ENCODE results near the gene LILRA2. TPM values are rescaled to one million over a fixed set of nuclear protein-coding genes. Genes with fewer than 3 reads are reported as not detected.
"Not testable (repeated sequence)": the region's sequence is repeated elsewhere in the genome, so short reads cannot be mapped to it uniquely, and the experiment has no call there.

Gene LILRA2
- polyA plus RNA-seq, 5 donors, result 0.76 to 1.7 (median 0.96) TPM

DNA sequence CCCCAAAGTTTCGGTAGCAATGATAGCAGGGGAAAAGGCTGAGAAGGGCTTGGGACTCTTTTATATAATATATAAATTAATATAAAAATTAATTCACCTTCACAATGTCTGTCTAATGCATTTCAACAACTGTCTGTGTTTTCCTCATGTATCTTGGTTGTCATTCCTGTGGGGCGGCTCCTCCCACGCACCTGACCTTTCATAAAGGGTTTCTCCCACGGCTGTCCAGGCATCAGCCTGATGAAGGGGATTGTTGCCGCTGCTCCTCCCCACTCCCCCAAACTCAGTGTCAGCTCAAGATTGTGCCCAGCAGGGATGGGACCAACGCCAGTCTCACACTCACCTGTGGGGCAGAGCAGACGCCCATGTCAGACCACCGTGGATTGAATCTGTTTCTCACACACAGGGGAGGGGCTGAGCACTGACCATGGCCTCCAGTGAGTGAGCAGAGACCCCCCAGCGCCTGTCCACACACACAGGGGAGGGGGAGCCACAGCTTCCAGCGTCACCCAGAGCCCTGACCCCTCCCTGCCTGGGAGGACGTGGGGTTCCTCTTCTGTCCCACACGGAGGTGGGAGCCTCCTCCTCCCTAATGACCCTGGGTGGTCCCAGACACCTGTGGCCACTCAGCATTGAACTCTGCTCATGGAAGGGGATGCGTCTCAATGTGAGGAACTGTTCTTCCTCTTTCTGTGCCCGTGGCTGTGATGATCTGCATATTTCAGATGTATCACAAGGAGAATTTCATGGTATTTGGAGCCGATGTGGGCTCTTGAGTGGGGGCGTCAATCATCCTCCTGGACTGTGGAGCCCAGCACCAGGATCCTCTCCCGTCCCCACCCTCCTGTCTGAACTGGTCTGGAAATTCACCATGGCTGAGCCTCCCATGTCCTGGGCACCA lies 1.6 kb upstream of the LILRA2 start:
- not testable (repeated sequence) for DNase-seq

DNA sequence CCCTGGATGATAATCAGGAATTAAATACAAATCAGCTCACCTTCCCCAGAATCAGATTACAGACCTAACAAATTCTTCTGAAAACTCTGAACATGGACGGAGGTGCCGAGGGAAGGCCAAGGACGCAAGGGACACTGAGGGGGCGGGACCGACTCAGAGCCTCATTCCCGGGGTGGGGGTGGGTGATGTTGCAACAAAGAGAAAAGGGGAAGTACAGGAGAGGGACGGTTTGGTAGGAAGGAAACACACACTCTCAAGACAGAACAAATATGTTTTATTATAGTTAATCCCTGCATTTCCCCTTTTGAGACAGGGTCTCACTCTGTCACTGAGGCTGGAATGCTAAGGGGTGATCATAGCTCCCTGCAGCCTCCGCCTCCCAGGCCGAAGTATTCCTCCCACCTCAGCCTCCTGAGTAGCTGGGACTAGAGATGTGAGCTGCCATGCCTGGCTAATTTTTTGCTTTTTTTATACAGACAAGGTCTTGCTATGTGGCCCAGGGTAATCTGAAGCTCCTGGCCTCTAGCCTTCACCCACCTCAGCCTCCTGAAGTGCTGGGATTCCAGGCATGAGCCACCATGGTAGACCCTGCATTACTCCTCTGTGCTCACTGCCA lies 786 bp upstream of the LILRA2 start:
- no peak for DNase-seq

- no peak for DNase-seq
Measured at GRCh38 chr19:54574051-54574450, 461 bp downstream of the LILRA2 start.

GRCh38 chr19:54574527-54575056 lies 1.0 kb downstream of the LILRA2 start:
- DNase-seq, result no peak

DNA sequence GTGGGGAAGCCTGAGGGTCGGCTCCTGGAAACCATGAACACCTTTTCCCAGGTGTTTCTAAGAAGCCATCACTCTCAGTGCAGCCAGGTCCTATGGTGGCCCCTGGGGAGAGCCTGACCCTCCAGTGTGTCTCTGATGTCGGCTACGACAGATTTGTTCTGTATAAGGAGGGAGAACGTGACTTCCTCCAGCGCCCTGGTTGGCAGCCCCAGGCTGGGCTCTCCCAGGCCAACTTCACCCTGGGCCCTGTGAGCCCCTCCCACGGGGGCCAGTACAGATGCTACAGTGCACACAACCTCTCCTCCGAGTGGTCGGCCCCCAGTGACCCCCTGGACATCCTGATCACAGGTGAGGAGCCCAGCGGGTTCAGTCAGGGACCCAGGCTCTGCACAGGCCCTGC lies 1.6 kb downstream of the LILRA2 start:
- DNase-seq, result not testable (repeated sequence)

DNA sequence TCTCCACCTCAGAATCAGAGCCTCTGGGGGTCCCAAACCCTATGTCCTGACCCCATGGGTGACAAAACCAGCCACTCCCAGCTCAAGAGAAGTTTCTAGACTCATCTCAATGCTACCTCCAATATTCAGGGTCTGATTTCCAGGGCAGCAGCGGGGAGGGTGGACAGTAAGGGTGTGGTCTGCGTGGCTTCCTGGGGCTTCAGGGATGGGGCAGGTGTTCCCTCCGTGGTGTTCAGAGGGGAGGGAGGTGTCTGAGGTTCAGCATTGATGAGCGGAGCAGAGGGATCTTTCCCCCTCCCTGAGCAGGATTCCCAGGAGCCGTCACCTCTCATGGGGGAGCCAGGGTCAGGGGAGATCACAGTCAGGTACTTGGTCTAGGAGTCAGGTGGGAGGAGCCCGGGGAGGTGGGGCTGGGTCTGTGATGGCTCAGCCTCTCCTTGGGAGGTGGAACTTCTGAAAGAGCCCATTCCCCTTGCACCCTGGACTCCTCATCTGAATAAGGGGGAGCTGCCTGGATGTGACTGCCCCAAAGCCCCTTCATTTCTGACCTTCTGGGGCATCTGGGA lies 2.9 kb downstream of the LILRA2 start:
- no peak for DNase-seq

GRCh38 chr19:54577334-54577733 lies 3.7 kb downstream of the LILRA2 start:
- no peak for DNase-seq

GRCh38 chr19:54578268-54578667 lies 4.7 kb downstream of the LILRA2 start:
- DNase-seq, result not testable (repeated sequence)

DNA sequence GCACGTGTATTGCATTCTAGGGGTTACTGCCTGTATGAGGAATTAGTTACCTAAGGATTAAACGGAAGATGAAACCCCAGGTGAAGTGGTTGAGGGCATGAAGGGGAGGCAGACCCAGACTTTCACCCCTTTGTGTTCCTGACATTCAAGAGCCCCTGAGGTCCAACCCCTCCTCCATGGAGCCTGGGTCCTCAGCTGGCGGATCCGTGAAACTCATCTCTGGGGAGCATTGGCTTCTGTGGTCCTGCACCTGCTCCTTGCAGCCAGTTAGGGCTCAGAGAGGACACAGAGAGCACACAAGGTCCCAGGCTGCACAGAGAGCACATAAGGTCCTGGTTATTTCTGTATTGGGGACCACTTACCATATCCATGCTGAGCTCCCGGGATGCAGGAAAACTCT lies 12.8 kb downstream of the LILRA2 start:
- no peak for DNase-seq

DNA sequence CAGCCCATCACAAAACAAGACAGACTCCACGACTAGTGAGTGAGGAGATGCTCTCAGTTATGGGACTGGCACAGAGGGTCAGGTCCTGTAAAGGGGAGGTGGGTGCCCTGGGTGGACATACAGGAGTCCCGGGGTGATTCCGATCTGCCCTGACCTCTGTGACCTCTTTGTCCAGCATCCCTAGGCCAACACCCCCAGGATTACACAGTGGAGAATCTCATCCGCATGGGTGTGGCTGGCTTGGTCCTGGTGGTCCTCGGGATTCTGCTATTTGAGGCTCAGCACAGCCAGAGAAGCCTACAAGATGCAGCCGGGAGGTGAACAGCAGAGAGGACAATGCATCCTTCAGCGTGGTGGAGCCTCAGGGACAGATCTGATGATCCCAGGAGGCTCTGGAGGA lies 13.4 kb downstream of the LILRA2 start:
- DNase-seq, result no peak

DNA sequence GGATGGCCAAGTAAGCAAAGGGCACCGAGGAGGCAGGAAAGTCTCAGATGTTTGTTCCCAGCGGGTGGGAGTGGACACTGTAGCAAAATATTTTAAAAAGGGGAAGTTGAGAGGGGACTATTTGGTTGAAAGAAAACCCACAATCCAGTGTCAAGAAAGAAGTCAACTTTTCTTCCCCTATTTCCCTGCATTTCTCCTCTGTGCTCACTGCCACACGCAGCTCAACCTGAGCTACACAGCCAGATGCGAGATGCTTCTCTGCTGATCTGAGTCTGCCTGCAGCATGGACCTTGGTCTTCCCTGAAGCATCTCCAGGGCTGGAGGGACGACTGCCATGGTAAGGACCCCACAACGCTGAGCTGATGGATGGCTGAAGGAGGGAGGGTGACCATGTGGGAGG lies 19.9 kb downstream of the LILRA2 start, which contains the start of gene LILRA1:
Gene LILRA1, plus strand, starts transcription at position 188 of the 400 bp plus-strand sequence. CDS start 613 bp downstream, outside the sequence.
- not testable (repeated sequence) for DNase-seq

- not testable (repeated sequence) for DNase-seq
Measured at GRCh38 chr19:54593931-54594626, 20.5 kb downstream of the LILRA2 start.

GRCh38 chr19:54594737-54595136 lies 21.1 kb downstream of the LILRA2 start:
- no peak for DNase-seq

DNA sequence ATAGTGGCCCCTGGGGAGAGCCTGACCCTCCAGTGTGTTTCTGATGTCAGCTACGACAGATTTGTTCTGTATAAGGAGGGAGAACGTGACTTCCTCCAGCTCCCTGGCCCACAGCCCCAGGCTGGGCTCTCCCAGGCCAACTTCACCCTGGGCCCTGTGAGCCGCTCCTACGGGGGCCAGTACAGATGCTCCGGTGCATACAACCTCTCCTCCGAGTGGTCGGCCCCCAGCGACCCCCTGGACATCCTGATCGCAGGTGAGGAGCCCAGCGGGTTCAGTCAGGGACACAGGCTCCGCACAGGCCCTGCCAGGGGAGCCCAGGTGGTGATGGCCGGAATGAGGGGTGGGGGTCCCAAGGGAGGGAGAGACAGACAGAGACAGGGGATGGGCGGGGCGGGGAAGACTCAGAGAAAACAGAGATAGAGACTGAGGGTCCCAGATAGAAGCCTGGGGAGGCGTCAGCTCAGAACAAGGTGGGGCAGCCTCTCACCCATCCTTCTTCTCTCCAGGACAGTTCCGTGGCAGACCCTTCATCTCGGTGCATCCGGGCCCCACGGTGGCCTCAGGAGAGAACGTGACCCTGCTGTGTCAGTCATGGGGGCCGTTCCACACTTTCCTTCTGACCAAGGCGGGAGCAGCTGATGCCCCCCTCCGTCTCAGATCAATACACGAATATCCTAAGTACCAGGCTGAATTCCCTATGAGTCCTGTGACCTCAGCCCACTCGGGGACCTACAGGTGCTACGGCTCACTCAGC lies 22.3 kb downstream of the LILRA2 start:
- not testable (repeated sequence) for DNase-seq

DNA sequence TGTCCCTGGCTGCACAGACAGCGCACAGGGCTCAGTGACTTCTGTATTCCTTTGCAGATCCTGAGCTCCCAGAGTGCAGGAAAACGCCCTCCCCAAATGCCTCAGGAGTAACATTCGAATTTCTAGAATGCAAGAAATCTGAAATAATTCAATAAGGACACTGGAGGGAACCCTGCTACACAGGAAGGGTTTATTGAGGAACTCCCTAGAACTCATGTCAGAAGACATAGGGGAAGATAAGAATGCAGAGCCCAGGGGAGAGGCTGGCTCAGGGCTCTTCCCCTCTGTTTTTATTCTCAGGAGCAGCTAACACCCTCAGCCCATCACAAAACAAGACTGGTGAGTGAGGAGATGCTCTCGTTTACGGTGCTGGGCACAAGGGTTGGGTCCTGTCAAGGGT lies 26.6 kb downstream of the LILRA2 start:
- DNase-seq, result no peak

DNA sequence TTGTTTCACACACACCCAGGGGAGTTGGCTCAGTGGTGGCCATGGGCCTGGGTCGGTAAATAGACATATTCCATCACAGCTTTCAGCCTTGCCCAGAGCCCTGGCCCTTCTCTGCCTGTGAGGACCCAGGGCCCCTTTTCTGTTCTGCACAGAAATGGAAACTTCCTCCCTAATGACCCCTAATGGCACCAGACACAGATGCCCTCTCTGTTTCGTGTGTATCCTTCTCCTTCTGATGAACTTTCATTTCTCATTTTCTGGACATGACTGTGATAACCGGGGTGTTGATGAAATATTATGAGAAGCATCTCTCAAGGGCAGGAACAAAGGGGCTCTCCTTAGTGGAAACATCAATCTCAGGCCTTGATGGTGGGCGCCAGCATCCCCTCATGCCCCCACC lies 32.6 kb downstream of the LILRA2 start:
- no peak for DNase-seq

DNA sequence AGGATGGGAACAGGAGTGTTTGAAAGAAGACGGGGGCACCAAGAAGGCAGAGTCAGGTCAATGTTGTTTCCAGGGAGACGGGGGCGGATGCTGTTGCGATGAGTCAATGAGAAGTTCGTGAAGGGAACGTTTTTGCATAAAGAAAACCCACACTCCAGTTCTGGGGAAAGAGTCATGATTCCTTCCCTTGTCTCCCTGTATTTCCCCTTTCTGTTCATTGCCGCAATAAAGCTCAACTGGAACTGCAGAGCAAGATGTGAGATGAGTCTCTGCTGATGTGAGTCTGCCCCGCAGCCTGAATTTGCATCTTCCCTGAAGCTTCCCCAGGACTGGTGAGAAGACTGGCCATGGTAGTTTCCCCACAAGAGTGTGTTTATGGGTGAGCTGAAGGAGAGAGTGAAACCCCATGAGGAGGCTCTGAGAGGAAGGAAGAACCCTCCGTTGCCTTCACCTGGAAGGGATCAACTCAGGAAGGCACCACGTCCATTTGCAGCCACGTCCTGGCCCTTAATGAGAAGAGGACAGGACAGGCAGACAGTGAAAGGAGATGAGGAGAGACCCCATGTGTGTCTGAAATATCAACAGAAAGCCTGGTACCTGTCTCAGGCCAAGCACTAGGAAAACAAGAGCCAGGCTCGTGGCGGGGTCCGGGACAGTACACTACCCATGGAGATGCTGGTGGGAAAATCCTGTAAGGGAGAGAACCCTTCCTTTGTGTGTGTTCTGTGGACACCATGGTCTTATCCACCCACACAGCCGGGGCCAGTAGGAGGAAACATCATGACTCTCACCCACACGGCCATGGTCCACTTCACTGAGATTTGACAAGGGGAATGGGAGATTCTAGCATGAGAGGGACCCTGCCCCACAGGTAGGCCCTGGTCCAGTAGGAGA lies 33.5 kb downstream of the LILRA2 start:
- DNase-seq, result no peak

DNA sequence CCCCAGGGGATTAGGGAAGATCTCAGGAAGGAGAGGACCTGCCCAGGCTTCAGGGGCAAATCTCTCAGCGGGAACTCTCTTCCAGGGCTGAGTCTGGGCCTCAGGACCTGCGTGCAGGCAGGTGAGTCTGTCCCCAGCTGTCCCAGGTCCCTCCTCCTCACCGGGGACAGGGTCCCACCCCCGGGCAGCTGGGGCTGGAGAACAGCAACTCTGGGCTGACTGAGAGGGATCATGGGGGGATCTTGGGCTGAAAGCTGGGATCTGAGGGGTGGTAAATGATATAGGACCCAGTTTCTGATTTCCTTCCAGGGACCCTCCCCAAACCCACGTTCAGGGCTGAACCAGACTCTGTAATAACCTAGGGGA lies 34.2 kb downstream of the LILRA2 start:
- DNase-seq, result no peak

DNA sequence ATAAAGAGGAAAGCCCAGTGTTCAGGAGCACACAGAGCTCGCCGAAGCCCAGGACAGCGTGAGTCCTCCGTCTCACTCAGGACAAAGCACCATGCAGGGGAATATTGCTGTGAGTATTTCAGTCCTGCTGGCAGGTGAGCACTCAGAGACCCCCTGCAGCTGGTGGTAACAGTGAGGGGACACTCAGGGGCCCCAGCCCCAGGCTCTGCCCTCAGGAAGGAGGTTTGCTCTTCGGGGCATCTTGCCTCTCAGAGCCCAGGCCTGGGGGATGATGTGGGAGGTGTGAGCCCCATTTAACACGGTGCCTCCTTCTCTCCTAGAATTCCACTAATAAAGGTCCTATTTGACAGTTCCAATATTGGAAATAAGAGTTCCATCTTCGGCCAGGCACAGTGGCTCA lies 34.6 kb downstream of the LILRA2 start:
- no peak for DNase-seq

- no peak for DNase-seq
Measured at GRCh38 chr19:54608792-54609191, 35.2 kb downstream of the LILRA2 start.

Measured in right lung (tissue), 5 donors.